ENCODE data around the gene NACC2.

Gene NACC2

GRCh38 chr9:136007934-136008692, 87.0 kb downstream of the NACC2 start:
- no peak for DNase-seq

- no peak for DNase-seq
These were observed 87.7 kb downstream of the NACC2 start for GRCh38 chr9:136007276-136007933.

- no peak for DNase-seq
These were observed 88.9 kb downstream of the NACC2 start for GRCh38 chr9:136006169-136006568.

- DNase-seq = no peak
These were observed 90.4 kb downstream of the NACC2 start for GRCh38 chr9:136004712-136005111.

DNA sequence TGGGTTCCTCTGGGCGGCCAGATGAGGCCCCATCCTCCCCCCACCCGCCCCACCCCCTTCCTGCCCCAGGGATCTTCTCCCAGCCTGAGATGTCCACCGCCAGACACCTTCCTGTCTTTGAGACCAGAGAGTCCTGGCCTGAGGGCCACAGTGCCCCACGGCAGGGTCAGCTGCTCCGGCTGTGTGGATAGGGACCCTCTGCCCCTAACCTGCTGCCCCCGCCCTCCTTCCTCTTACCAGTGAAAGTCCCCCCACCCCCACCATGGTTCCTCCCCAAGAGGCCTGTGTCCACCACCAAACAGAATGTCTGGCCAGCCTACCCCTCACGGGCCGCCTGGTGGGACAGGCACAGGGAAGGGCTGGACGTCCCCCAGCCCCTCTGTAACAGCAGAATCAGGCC, 90.9 kb downstream of the NACC2 start:
- DNase-seq = no peak

DNA sequence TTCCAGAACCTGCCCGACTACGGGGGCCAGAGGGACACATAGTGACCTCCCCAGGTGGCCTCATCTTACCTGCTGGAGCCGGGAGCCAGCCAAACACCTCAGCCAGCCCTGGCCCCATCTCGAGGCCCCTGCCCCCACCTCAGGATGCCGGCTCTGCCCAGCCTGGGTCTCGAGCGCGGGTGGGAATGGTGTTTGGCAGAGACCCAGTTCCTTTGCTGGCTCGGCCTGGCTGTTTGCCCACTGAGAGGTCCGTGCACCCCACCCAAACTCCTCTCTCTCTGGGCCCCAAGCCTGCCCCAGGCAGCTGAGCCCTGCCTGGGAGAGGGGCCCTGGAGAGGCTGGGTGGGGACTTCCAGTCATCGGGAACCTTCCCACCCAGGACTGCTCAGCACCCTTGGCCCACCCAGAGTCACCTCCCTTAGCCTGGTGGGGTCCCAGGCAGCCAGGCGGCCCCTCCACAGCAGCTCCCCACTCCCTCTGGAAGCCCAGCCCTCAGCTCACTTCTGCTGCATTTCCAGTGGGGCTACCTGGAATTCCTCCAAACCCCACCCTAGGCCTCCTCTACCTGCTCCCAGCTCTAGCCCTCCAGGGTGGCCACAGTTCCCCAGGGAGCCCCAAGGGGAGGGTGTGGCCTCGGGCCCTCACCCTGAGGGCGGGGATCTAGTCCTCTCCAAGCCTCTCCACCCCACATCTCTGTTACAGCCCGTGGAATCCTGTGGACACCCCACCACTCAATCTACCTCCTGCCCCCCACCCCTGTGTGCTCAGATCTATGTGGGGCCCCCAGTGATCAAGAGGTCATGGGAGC, 91.5 kb downstream of the NACC2 start:
- DNase-seq = no peak

DNA sequence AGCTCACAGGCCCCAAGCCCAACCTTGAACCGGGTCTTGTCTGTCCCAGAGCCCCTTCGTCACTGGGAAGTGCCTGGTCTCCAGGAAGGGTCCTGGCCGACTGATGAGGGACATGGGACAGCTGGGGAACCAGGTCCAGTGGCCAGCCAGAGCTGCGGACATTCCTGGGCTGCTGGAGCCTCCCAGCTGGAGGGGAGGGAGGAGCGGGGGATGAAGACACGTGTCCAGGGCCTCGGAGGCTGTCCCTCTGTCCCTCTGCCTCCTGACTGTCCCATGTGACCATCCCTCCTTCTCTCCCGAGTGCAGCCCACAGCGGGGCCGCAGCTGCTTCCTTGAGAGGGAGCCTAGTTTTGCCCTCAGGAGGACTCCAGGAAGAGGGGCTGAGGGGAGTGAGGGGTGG, 92.2 kb downstream of the NACC2 start:
- no peak for DNase-seq

DNA sequence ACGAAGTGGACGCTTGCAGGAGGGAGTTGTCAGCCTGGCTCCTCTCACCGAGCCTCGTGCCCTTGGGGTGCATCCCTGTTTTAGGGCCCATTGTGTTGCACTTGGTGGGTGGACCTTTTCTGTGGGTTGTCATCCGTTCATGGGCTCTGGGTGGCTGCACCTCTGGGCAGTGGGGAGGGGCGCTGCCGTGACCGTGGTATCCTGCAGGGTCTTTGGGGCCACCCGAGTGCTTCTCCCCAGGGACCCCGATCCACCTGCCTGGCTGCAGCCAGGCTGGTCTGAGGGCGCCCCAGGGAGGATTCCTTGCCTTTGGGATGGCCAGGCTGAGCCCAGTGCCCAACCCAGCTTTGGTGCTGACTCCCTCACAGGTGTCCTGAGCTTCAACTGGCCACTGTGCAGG, 92.9 kb downstream of the NACC2 start:
- DNase-seq = no peak

GRCh38 chr9:136001231-136001630, 93.9 kb downstream of the NACC2 start:
- DNase-seq = no peak

- DNase-seq = no peak
These were observed 96.5 kb downstream of the NACC2 start for GRCh38 chr9:135998410-135999071.

DNA sequence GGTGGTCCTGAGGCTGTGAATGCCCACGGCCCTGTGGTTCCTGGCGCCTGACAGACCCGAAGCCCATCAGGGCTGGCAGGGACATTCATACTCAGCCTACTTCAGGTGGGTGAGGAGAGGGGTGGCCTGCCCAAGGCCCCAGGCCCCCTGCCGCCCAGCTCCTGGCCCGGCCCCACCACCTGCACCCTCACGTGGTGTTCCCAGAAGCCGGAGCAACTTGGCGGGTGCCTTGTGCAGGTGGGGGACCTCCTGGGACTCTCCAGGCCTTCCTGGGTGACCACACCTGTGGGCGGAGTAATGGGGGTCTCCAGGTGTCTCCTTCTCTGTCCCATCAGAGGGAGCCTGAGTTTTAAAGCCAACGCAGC, 97.1 kb downstream of the NACC2 start:
- no peak for DNase-seq

DNA sequence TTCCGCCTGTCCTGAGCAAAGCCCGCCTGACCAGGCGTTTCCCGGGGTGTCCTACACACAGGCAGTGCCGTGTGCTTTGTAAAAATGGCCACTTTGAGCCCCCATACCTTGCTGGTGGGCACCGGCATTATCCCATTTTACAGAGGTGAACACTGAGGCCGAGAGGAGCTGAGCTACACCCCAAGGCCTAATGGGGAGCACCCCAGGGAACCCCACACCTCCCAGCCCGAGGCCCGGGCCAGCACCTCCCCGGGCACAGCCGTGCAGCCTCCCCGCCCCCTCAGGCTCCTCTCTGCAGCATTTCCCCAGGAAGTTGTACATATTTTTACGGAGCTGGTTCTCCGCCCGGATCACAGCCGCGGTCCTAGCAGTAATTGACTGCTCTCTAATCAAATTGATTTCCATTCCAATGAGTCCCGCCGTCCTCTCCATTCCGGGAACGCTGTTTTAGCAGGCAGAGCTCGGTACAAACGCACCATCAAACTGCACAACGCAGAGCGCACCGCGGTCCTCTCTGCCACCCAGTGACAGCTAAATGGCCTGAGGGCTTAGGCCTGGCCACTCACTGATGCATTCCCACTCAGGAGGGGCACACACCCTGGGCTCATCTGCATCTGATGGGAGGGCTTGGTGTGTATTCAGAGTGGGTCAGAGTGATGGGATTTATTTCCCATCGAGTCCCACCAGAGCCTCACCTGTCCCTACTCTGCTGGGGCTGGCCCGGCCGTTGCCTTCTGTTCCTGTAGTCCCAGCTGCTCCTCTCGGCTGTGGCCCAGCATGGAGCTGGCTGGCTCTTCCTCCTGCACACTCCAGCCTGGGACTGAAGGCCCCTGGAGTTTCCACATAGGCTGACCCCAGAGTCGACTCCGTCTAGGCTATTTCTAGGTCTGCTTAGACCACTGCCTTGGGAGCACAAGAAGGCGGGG, 97.7 kb downstream of the NACC2 start:
- DNase-seq = no peak

- no peak for DNase-seq
These were observed 99.3 kb downstream of the NACC2 start for GRCh38 chr9:135995816-135996215.

- DNase-seq = no peak
These were observed 100.4 kb downstream of the NACC2 start for GRCh38 chr9:135994501-135995192.

DNA sequence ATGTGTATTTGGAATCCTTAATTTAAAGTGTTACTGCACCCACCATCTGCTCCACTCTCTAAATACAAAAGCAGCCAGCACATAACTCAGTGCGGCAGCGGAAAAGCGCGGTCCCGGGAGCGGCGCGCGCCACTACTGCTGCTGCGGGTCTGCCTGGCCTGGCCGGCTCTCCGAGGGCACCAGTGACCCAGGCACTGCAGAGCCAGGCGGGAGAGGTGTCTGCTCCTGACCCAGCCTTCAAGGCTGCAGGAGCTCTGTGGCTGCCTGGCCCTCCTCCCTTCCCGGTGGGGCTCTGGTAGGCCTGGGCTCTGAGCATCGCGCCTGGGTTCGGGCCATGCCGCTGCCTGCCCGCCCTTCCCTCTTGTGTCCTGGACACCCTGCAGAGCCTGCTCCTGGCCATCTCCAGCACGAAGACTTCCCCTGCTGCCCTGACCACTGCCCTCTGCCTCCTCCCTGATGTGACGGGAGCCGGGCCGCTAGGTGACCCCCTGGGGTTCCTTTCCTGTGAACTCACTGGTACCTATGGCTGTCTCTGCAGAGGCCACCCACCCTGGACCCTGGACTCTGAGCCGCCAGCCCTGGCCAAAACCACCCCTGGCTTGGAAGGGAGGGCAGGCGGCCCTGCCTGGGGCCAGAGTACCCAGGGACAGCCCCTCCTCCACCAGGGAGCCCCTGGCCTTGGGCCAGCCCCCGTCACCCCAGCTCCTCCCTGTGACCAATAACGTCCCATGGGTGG, 101.2 kb downstream of the NACC2 start:
- DNase-seq = no peak

GRCh38 chr9:135993409-135993742, 101.7 kb downstream of the NACC2 start:
- DNase-seq = no peak

DNA sequence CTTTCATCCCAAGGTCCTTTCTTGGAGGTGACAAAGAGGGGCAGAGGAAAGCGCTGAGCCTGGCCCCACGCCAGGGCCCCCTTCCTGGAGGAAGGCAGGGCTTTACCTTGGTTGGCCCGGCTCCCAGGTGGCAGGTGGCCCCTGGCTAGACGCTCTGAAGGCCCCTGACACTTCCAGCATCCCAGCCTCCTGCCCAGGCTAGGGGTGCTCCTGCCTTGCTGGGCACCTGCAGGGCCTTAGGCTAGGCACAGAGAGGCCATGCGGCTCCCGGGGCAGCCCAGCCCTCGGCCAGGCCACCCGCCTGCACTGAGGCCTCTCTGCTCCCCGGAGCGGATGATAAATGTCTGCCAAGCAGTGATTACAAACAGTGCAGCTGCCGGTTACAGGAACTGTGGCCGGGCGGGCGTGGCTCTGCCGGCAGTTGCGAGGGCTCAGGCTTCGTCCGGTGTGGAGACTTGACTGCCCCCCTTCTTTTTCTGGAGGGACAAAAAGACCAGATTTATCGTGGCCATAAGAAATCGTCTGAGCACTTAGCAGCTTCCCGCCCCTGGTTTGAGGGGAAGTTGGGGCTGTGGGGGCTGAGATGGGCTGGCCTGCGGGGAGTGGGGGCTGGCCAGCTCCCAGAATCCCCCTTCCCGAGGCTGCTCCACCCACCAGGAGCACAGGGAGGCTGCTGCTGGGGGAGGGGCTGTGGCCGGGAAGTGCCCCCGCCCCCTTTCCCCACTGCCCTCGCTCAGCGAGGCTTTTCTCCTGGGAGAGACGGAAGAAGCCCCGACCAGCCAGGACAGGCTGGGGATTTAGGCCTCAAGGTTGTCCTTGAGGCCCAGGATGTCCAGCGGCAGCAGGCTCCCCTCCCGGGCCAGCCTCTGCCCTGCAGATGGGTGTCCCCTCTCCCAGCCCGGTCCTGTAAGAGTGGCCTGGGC, 102.3 kb downstream of the NACC2 start:
- peak; percentile 72 for DNase-seq

DNA sequence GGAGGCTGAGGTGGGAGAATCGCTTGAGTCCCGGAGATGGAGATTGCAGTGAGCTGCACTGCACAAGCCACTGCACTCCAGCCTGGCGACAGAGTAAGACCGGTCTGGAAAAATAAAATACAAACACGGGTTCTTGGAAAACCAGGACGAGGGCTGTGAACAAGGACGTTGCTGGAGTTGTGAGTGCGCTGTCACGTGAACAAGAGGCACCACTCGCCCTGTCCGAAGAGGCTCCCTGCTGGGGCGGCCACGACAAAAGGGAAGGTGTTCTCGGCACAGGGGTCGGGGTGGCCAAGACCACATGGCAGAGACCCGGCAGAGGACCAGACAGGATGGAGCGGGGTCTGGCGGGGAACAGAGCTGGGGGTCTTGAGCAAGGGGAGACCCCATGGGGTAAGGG, 103.3 kb downstream of the NACC2 start:
- DNase-seq = no peak

DNA sequence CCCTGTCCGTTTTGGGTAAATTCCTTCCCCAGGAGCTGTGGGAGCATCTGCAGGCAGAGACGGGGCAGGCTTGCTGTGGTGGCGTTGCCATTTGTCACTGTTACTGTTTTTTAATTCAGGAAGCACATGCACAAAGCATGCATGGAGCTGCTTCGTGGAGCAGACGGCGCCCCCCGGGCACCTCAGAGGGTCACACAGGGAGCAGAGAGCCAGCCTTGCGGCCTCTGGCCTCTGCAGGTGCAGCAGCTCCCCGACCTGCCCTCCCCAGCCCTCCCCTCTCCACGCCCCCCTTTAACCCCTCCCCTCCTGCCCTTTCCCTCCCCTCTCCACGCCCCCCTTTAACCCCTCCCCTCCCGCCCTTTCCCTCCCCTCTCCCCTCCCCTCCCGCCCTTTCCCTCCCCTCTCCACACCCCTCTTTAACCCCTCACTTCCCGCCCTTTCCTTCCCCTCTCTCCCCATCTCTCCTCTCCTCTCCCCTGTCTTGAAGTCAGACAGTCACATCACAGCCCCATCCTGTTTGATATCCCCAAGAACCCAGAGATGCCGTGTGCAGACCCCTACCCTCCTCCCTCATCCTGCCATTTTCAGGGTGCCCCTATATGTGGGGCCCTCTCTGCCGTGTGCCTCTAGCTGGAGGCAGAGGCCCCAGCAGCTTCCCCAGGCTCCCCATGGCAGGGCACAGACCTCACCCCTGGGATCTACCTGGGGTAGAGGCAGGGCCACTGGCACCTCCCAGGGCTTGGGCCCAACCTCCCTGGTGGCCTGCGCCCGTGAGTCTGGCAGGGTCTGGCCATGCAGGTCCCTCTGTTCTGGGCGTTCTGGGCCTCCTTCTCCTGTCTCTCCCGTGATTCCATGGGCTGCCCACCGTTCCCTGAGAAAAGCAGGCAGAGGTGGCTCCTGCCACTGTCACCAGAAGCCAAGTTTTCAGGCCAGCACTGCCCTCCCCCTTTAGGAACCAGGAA, 104.3 kb downstream of the NACC2 start:
- peak; percentile 100 for DNase-seq
